Naive thymus-derived CD8-positive, alpha-beta T cell (primary cell): ENCODE data around the gene RHOJ. TPM values are rescaled to one million over a fixed set of nuclear protein-coding genes. Genes with fewer than 3 reads are reported as not detected.
"Not testable (repeated sequence)": the region's sequence is repeated elsewhere in the genome, so short reads cannot be mapped to it uniquely, and the experiment has no call there.

ENCODE experiments used
- ATAC-seq, 2 donors: fragments of 150-1000 bp; cut with Tn5 transposase in 1 of 2; sonication (Bioruptor Pico), chemical (Tn5 transposase) in 1 of 2; 1 replicate in 1 of 2; 2 replicates in 1 of 2; pipeline ENCODE4 v1.10.0; 2021; ENCODE audit warnings: mild to moderate bottlenecking in 2 of 2, moderate library complexity in 2 of 2
- POLR2A ChIA-PET: fragments of 350-600 bp; sonication (Branson Sonifier 250); formaldehyde crosslinking; loops from one replicate; lab custom pipeline; 2021; ENCODE audit warnings: antibody characterized with exemption; lab: Charles Lee
- DNase-seq, 10 donors: peaks; one replicate each; pipeline versions ENCODE4 v3.0.0 to v3.0.0-alpha.2; 2020 to 2022
- H3K27ac Mint-ChIP-seq, 10 donors: one replicate each; pipeline ENCODE4 v1.8.0; 2020 to 2022; ENCODE audit warnings: mild to moderate bottlenecking in 10 of 10, mixed read lengths in 10 of 10, moderate library complexity in 4 of 10, inconsistent platforms in 1 of 10
- H3K27me3 Mint-ChIP-seq, 5 donors: one replicate each; pipeline ENCODE4 v1.8.0; 2021 to 2022; ENCODE audit warnings: mixed read lengths in 5 of 5
- H3K36me3 Mint-ChIP-seq, 3 donors: one replicate each; pipeline ENCODE4 v1.8.0; 2020 to 2022; ENCODE audit warnings: mixed read lengths in 3 of 3, mild to moderate bottlenecking in 2 of 3, inconsistent platforms in 1 of 3
- H3K4me1 Mint-ChIP-seq, 4 donors: one replicate each; pipeline ENCODE4 v1.8.0; 2021 to 2022; ENCODE audit warnings: mixed read lengths in 4 of 4
- H3K4me3 Mint-ChIP-seq, 10 donors: one replicate each; pipeline ENCODE4 v1.8.0; 2020 to 2022; ENCODE audit warnings: mild to moderate bottlenecking in 10 of 10, mixed read lengths in 10 of 10, moderate library complexity in 6 of 10, inconsistent platforms in 1 of 10
- H3K9me3 Mint-ChIP-seq, 9 donors: one replicate each; pipeline ENCODE4 v1.8.0; 2020 to 2022; ENCODE audit warnings: mixed read lengths in 9 of 9, mild to moderate bottlenecking in 3 of 9, inconsistent platforms in 1 of 9, moderate library complexity in 1 of 9
- polyA plus RNA-seq, 3 donors: library from polyadenylated mRNA; unstranded; fragments of 300-500 nt; fragmentation: Illumina TruSeq; gene quantifications; one replicate each; pipeline ENCODE4 v1.2.3, GENCODE V29; 2021
- total RNA-seq, 8 experiments: library from RNA in 2 of 8; stranded (reverse) in 2 of 8; gene quantifications; one replicate each; pipeline ENCODE4 v1.2.3 and lab custom pipeline; 2021 to 2026

RHOJ gene
- total and polyA plus RNA-seq, 5 experiments from 2014 or later = not detected

DNA sequence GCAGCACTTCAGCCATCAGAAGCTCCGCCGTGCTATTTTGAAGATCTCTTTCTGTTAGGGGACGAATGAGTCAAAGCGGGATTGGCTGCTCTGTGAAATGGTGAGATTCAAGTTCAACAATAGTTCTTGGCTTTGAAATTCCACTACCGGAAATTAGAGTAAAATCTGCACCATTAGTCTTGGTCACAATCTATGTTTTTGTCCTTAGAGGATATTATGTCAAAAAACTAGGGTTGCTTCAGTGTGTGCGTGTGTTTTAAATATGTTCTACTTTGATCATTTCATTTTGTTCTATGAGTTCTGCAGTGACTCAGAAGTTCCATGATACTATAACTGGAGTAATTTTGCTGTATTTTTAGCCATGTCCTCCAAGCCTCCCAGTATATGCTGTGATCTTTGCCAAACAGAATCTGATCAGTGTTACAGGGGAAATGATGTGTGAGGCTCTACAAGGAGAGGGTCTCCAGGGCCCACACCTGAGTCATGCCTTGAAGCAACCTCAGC lies 91.9 kb downstream of the RHOJ start:
- H3K4me3 Mint-ChIP-seq = peak overlapping the region in 1 of 10 donors; percentile 3
- H3K36me3 Mint-ChIP-seq = no peaks in the 10 kb centered on the region
- POLR2A ChIA-PET = no interaction called here
- H3K27ac Mint-ChIP-seq = no peak overlapping the region
- peaks cover 0 to 5% (median 1%) of the 10 kb centered on the region in 4 donors for H3K4me1 Mint-ChIP-seq
- H3K9me3 Mint-ChIP-seq = no peaks in the 10 kb centered on the region
- ATAC-seq = no peak
- peaks cover 7 to 26% (median 19%) of the 10 kb centered on the region in 5 donors for H3K27me3 Mint-ChIP-seq
- no peak for DNase-seq

DNA sequence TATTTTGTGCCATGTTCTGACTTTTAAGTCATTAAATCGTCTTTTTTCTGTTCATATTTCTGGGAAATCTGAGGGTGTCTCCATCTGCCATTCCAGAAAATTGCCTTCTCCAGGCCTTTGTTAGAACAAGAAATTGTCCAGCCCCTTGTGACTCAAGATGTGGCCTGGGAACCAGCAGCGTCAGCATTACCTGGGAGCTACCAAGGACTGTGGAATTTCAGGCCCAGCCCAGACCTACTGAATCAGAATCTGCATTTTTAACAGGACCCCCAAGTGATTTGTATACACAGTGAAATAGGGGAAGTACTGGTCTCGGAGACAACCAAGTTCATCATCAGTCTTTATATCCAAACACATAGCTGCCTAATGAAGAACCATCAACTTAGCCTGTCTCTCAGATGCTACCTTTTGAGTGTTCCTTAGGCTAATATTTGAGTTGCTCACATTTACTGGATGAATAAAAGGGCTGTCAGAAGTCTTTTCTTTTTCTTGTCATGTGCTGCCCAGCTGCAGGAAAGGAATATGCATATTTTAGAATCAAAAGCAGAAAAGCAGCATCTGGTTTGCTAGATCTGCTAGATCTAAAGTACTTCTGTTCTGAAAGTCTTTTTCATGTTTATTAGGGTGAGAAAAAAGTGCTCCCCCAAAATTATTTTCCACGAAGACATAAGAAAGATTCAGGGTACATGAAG lies 93.3 kb downstream of the RHOJ start:
- H3K4me1 Mint-ChIP-seq = peaks cover 0 to 5% (median 1%) of the 10 kb centered on the region in 4 donors
- ATAC-seq (no peak), DNase-seq (no peak)
- POLR2A ChIA-PET = no interaction called here
- no peaks in the 10 kb centered on the region for H3K36me3 Mint-ChIP-seq
- no peak overlapping the region for H3K27ac Mint-ChIP-seq
- no peak overlapping the region for H3K4me3 Mint-ChIP-seq
- peaks cover 7 to 25% (median 14%) of the 10 kb centered on the region in 5 donors for H3K27me3 Mint-ChIP-seq
- H3K9me3 Mint-ChIP-seq = no peaks in the 10 kb centered on the region

DNA sequence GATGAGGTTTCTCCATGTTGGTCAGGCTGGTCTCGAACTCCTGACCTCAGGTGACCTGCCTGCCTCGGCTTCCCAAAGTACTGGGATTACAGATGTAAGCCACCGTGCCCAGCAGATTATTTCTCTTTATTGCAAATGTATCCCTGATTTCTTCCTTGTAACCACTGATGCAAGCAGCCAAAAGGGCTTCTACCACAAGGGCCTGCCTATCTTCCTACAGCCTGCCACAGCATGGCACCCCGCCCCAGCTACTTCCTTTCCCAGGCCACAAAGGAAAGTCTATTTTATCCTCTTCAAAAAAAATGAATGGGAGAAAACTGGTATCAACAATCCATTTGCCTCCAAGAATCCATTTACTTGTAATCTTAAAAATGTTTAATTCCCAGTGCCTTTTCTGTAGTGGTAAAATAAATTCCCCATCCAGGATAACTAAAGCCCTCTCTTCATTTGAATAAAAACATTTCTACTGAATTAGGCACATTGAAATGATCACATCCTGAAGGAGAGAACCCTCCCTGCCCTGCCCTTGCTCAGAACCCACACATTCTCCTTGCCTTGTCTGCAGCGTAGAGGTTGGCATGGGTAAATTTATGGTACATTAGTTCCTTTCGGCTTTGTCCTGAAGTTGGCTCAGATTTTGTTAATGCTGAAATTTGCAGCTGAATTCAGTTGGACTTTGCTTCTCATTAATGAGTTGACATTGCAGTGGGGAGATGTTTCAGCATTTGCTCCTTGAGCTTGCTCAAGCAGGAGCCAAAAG lies 95.3 kb downstream of the RHOJ start:
- Mint-ChIP-seq H3K4me3 (no peak overlapping the region), H3K36me3 (no peaks in the 10 kb centered on the region), H3K9me3 (no peaks in the 10 kb centered on the region), H3K27ac (no peak overlapping the region), H3K27me3 (peaks cover 8 to 21% (median 15%) of the 10 kb centered on the region in 5 donors), H3K4me1 (peaks cover 0 to 5% (median 1%) of the 10 kb centered on the region in 4 donors)
- no peak for ATAC-seq
- no peak for DNase-seq
- POLR2A ChIA-PET = interaction anchor here (0.6 kb wide), 1 partner anchor 572 kb away, joined by 3 read pairs; no protein-coding TSS in a partner anchor

DNA sequence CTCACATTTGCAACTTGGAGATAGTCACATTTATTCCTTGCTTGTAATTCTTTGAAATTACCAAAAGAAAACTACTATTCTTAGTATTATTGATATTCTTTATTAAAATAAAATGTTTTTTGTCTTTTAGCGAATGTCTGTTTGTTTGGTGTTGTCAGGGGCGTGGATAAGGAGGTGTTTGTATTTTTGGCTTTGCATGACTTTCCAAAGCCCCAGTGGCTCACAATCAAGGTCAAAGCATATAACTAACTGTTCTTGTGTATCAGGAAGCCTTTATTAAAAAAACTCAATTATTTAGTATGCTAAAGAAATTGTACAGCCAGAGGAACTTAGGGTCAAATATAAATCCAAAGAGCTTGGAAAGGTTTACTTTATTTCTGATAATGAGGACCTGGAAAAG lies 96.6 kb downstream of the RHOJ start:
- peaks cover under 1 to 21% (median 10%) of the 10 kb centered on the region in 5 donors for H3K27me3 Mint-ChIP-seq
- DNase-seq = no peak
- ATAC-seq = no peak
- H3K4me3 Mint-ChIP-seq = no peak overlapping the region
- H3K36me3 Mint-ChIP-seq = no peaks in the 10 kb centered on the region
- no peak overlapping the region for H3K27ac Mint-ChIP-seq
- H3K4me1 Mint-ChIP-seq = peaks cover 0 to 5% (median 1%) of the 10 kb centered on the region in 4 donors
- POLR2A ChIA-PET = no interaction called here
- H3K9me3 Mint-ChIP-seq = no peaks in the 10 kb centered on the region

DNA sequence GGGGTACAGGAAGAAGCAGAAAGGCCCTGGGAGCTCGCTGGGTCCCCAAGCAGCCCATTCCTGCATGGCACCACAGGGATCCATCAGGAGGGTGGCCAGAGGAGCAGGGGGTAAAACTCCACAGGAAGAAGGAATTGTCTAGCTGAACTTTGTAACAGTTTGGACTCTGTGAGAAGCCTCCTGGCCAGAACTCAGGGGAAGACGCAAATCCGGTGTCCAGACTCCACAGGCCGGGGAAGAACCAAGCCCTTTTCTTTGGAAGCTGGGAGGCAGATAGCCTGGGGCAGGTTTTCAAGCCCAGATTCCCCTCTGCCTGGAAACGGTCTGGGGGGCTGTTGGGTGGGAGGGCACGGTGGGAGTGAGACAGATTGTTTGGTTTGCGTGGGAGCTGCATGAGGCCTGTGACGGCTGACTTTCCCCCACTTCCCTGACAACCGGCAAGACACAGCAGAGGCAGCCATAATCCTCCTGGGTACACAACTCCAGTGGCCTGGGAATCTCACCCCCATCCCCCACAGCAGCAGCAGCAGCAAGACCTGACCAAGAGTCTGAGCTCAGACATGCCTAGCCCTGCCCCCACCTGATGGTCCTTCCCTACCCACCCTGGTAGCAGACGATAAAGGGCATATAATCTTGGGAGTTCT lies 97.8 kb downstream of the RHOJ start:
- POLR2A ChIA-PET = no interaction called here
- H3K27ac Mint-ChIP-seq = no peak overlapping the region
- H3K4me3 Mint-ChIP-seq = no peak overlapping the region
- H3K4me1 Mint-ChIP-seq = peaks cover 0 to 5% (median 1%) of the 10 kb centered on the region in 4 donors
- H3K9me3 Mint-ChIP-seq = no peaks in the 10 kb centered on the region
- H3K36me3 Mint-ChIP-seq = no peaks in the 10 kb centered on the region
- ATAC-seq (no peak), DNase-seq (no peak)
- peaks cover 0 to 21% (median 10%) of the 10 kb centered on the region in 5 donors for H3K27me3 Mint-ChIP-seq

DNA sequence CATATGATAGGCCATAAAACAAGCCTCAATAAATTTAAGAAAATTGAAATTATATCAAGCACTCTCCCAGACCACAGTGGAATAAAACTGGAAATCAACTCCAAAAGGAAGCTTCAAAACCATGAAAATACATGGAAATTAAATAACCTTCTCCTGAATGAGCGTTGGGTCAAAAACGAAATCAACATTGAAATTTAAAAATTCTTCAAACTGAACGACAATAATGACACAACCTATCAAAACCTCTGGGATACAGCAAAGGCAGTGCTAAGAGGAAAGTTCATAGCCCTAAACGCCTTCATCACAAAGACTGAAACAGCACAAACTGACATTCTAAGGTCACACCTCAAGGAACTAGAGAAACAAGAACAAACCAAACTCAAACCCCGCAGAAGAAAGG lies 100.2 kb downstream of the RHOJ start:
- ATAC-seq, H3K4me1 Mint-ChIP-seq, H3K27ac Mint-ChIP-seq, DNase-seq, POLR2A ChIA-PET, H3K36me3 Mint-ChIP-seq, H3K9me3 Mint-ChIP-seq, H3K4me3 Mint-ChIP-seq: not testable (repeated sequence)
- H3K27me3 Mint-ChIP-seq = peaks cover 7 to 16% (median 14%) of the 10 kb centered on the region in 5 donors

DNA sequence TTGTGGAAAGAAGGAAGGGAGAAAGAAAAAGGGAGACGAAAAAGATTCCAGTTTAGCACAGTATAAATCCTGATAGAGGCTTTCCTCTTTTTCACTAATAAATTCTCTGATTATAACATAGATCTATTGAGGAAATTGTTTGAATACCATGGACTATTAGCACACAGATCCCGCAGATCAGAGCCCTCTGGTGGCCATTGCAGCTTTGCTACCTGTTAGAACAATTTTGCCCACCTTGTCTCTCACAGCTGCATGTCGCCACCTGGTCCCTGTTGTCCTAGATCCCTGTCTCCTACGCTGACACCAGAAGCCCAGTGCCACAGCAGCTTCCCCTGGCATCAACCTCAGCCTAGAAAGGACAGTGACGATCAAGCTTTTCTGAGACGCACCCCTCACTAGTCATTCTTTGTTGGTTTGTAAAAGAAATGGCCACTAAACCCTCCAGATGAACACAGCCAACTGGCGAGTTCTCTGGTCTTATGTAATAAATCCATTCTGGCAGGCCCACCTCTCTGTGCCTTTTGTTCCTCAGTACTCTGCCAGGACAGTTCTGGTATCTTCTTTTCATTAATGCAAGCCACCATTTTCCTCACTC lies 104.6 kb downstream of the RHOJ start:
- ATAC-seq = no peak
- no peaks in the 10 kb centered on the region for H3K36me3 Mint-ChIP-seq
- POLR2A ChIA-PET = no interaction called here

DNA sequence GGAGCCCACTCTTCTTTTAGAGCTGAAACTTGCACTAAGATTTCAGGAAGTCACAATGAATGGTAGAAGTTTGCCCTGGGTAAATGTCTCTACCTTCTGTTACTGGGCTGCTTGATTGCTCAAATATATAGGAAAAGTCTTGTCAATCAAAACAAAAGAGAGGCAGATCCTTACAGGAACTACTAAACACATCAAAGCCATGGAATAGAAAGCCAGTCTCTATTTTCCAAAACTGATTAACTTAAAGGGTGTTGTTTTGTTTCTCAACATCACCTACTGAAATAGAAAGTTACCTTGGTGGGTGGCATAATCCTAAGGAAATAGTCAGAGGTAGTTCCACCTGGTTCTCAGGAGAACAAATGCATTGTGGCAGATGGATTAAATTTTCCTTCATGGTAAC lies 114.6 kb downstream of the RHOJ start, which contains the start of gene GPHB5:
Gene GPHB5, minus strand, starts transcription at position 101 of the 400 bp plus-strand sequence. CDS start 1,086 bp downstream, outside the sequence.
- DNase-seq (no peak), ATAC-seq (no peak)
- Mint-ChIP-seq H3K27me3 (peaks cover 16 to 38% (median 34%) of the 10 kb centered on the region in 5 donors), H3K9me3 (no peaks in the 10 kb centered on the region), H3K27ac (no peak within 1 kb of the TSS), H3K4me1 (no peaks in the 10 kb centered on the region), H3K36me3 (no peaks in the 10 kb centered on the region), H3K4me3 (no peak within 1 kb of the TSS)
- POLR2A ChIA-PET = no interaction called here

More for the DNA sequence above, 104.6 kb downstream of the RHOJ start:
- Mint-ChIP-seq H3K27ac (no peak overlapping the region), H3K4me3 (no peak overlapping the region), H3K4me1 (no peaks in the 10 kb centered on the region), H3K27me3 (peaks cover 9 to 41% (median 18%) of the 10 kb centered on the region in 5 donors), H3K9me3 (no peaks in the 10 kb centered on the region)
- DNase-seq = peak in 1 of 10 donors; percentile 1

DNA sequence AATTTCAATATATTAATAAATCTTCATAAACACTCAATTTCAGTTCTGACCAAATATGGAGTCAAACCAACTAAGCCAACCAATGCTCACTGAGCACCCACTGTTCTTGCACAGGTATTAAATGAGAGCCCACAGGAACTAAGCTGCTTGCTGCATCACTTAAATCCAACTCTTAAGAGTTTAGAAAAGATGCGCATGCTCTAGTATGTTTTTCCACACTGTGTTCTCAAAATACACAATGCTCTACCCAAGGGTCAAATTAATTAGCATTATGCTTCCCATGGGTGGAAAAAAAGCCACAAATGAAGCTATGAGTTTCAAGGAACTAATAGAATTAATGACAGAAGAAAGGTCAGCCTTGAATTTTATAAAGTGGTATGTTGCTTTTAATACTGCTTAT lies 118.2 kb downstream of the RHOJ start:
- ATAC-seq = no peak
- no peak for DNase-seq
- no peaks in the 10 kb centered on the region for H3K9me3 Mint-ChIP-seq
- no peak overlapping the region for H3K27ac Mint-ChIP-seq
- POLR2A ChIA-PET = no interaction called here
- H3K4me3 Mint-ChIP-seq = no peak overlapping the region
- peaks cover 1 to 21% (median 12%) of the 10 kb centered on the region in 5 donors for H3K27me3 Mint-ChIP-seq
- no peaks in the 10 kb centered on the region for H3K4me1 Mint-ChIP-seq
- peaks cover 0 to 2% (median 0%) of the 10 kb centered on the region in 3 donors for H3K36me3 Mint-ChIP-seq

DNA sequence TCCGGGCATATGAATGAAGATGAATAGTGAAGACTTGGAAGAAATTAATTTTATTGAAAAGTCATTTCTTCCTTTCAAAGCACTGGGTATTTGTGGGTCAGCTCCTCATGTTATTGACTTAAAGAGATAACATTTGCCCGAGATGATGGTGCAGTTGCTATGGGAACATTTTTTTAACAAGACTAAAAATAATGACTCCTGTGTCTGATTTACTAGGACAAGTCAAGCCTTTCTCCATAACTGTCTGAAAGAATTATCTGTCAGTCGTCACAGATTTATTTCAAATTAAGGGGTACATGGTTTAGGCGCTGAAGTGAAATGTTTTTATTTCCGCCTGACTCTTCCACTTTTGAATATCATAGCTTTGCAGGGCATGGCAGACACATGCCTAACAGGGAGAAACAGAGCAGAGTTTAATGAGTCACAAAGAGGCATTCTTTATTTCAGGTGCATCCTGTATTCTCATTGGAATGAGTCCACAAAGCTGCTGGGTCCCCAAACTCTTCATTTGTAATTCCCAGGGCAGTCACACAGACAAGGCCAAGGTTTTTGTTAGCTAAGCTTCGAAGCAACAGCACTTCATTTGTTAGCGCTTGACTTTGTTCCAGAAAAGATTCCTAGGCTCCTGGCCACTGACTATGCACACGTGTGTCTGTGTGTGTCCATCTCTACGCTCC lies 118.8 kb downstream of the RHOJ start:
- Mint-ChIP-seq H3K9me3 (no peaks in the 10 kb centered on the region), H3K4me1 (no peaks in the 10 kb centered on the region), H3K27me3 (peaks cover 0 to 19% (median 9%) of the 10 kb centered on the region in 5 donors), H3K27ac (no peak overlapping the region), H3K4me3 (no peak overlapping the region), H3K36me3 (peaks cover 0 to 2% (median 0%) of the 10 kb centered on the region in 3 donors)
- POLR2A ChIA-PET = no interaction called here
- ATAC-seq (no peak), DNase-seq (no peak)

DNA sequence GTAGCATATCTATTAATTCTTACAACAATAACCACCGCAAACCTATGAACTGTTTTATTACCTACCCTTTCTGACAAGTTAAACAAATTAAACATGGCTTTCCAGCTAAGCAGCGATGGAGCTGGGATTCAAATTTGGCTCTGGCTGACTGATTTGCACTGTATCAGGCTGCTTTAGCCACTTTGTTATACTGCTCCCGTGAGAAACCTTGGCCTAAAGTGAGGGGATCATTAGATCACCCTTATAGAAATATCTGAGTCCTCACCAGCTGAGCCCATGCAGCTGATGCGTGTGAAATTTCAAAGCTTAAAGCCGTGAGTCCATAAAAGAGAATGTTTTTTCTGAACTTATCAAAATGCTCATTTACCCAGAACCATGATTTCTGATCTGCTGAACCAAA lies 122.6 kb downstream of the RHOJ start:
- Mint-ChIP-seq H3K36me3 (peaks cover 0 to 6% (median 2%) of the 10 kb centered on the region in 3 donors), H3K4me1 (no peaks in the 10 kb centered on the region), H3K27ac (no peak overlapping the region), H3K27me3 (peaks cover 9 to 14% (median 12%) of the 10 kb centered on the region in 5 donors), H3K4me3 (no peak overlapping the region), H3K9me3 (peaks cover 0 to 2% (median 0%) of the 10 kb centered on the region in 9 donors)
- ATAC-seq (no peak), DNase-seq (no peak)
- POLR2A ChIA-PET = no interaction called here
